Fibroblast of the aortic adventitia (primary cell): Measurements from ENCODE around the gene RUBCNL. TPM values are rescaled to one million over a fixed set of nuclear protein-coding genes. Genes with fewer than 3 reads are reported as not detected.

Experiments used
- DNase-seq: peaks from one replicate; pipeline ENCODE4 v3.0.0-alpha.2; 2010; ENCODE audit warnings: low read depth
- H3K4me3 ChIP-seq: 2 replicates; pipeline ENCODE4 v1.5.1; 2011; ENCODE audit warnings: low read depth, mild to moderate bottlenecking, control low read depth, low read length, moderate library complexity
- CTCF ChIP-seq: IDR thresholded peaks from 2 replicates; pipeline ENCODE4 v1.5.1; 2011; ENCODE audit warnings: mild to moderate bottlenecking, low read length, control low read depth, inconsistent platforms; ENCODE audit not compliant: insufficient read depth
- total RNA-seq: library from RNA; depleted of rRNA; stranded (reverse); fragments of >200 nt; gene quantifications from 2 replicates; pipeline ENCODE4 v1.2.3, GENCODE V29; 2012; ENCODE audit warnings: low replicate concordance

Gene RUBCNL
- total RNA-seq, 1 donor = 4.6 TPM

- no peak overlapping the region for H3K4me3 ChIP-seq
- DNase-seq = peak; percentile 27
These were observed 25.6 kb downstream of the RUBCNL start for GRCh38 chr13:46361276-46361934.

GRCh38 chr13:46360604-46361003 lies 26.4 kb downstream of the RUBCNL start:
- H3K4me3 ChIP-seq = no peak overlapping the region
- no peak for DNase-seq
- no peak for TF ChIP-seq CTCF

More at GRCh38 chr13:46361276-46361934, 25.6 kb downstream of the RUBCNL start:
- TF ChIP-seq CTCF = no peak

- no peak for TF ChIP-seq CTCF
- peak; percentile 66 for DNase-seq
- no peak overlapping the region for H3K4me3 ChIP-seq
These were observed 27.3 kb downstream of the RUBCNL start for GRCh38 chr13:46359714-46360113.

- DNase-seq = no peak
- H3K4me3 ChIP-seq = no peak overlapping the region
These were observed 31.0 kb downstream of the RUBCNL start for GRCh38 chr13:46355901-46356590.

GRCh38 chr13:46355088-46355468 lies 32.0 kb downstream of the RUBCNL start:
- DNase-seq = no peak
- no peak overlapping the region for H3K4me3 ChIP-seq
- no peak for TF ChIP-seq CTCF

More at GRCh38 chr13:46355901-46356590, 31.0 kb downstream of the RUBCNL start:
- TF ChIP-seq CTCF = no peak

- DNase-seq = peak; percentile 94
- H3K4me3 ChIP-seq = no peak overlapping the region
- no peak for TF ChIP-seq CTCF
These were observed 32.6 kb downstream of the RUBCNL start for GRCh38 chr13:46354156-46355087.
